ENCODE results near the gene PDE4D.
"Not testable (repeated sequence)": the region's sequence is repeated elsewhere in the genome, so short reads cannot be mapped to it uniquely, and the experiment has no call there.

PDE4D gene

GRCh38 chr5:59428391-59428790 lies 465.1 kb downstream of the PDE4D start:
- no peaks in the 10 kb centered on the region for H3K4me1 ChIP-seq (ENCODE audit: control insufficient read depth, insufficient read depth, low read length, unreplicated experiment)
- peaks cover 36% of the 10 kb centered on the region for H3K27me3 ChIP-seq (ENCODE audit: insufficient read depth, low read length)
- H3K27ac ChIP-seq (ENCODE audit: low read depth, low read length) = no peak overlapping the region
- no peak overlapping the region for H2AFZ ChIP-seq (ENCODE audit: low read length, unreplicated experiment)
- H3K79me2 ChIP-seq (ENCODE audit: control insufficient read depth, insufficient read depth, low read length, unreplicated experiment) = no peaks in the 10 kb centered on the region
- no peak overlapping the region for H3K4me3 ChIP-seq (ENCODE audit: low read depth, low read length)
- H3K36me3 ChIP-seq (ENCODE audit: insufficient read depth, low read length) = no peaks in the 10 kb centered on the region

GRCh38 chr5:59424515-59424914 lies 469.0 kb downstream of the PDE4D start:
- Histone ChIP-seq H3K27me3 (ENCODE audit: insufficient read depth, low read length) (peaks cover 8% of the 10 kb centered on the region), H3K79me2 (ENCODE audit: control insufficient read depth, insufficient read depth, low read length, unreplicated experiment) (no peaks in the 10 kb centered on the region), H3K4me3 (ENCODE audit: low read depth, low read length) (no peak overlapping the region), H2AFZ (ENCODE audit: low read length, unreplicated experiment) (no peak overlapping the region), H3K27ac (ENCODE audit: low read depth, low read length) (no peak overlapping the region), H3K36me3 (ENCODE audit: insufficient read depth, low read length) (no peaks in the 10 kb centered on the region), H3K4me1 (ENCODE audit: control insufficient read depth, insufficient read depth, low read length, unreplicated experiment) (no peaks in the 10 kb centered on the region)

DNA sequence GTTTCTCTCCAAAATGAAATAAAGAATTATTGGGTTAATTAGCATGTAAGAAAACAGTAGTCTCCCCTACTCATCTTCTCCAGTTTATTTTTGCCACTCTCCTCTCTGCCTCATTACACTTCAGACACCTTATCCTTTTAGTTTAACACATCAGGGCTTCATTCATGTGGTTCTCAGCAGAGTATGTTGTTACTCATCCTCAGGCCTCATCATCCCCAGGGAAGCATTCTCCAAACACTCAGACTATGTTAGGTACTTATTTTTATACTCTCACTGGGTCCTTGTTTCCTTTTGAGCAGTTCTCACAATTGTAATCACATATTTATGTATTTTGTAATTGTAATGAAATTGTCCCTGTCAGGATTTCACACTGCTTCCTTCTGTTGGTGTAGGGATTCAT lies 470.5 kb downstream of the PDE4D start:
- no peaks in the 10 kb centered on the region for H3K79me2 ChIP-seq (ENCODE audit: control insufficient read depth, insufficient read depth, low read length, unreplicated experiment)
- H2AFZ ChIP-seq (ENCODE audit: low read length, unreplicated experiment) = no peak overlapping the region
- H3K27ac ChIP-seq (ENCODE audit: low read depth, low read length) = no peak overlapping the region
- H3K36me3 ChIP-seq (ENCODE audit: insufficient read depth, low read length) = no peaks in the 10 kb centered on the region
- H3K4me1 ChIP-seq (ENCODE audit: control insufficient read depth, insufficient read depth, low read length, unreplicated experiment) = no peaks in the 10 kb centered on the region
- H3K4me3 ChIP-seq (ENCODE audit: low read depth, low read length) = no peak overlapping the region
- no peaks in the 10 kb centered on the region for H3K27me3 ChIP-seq (ENCODE audit: insufficient read depth, low read length)

DNA sequence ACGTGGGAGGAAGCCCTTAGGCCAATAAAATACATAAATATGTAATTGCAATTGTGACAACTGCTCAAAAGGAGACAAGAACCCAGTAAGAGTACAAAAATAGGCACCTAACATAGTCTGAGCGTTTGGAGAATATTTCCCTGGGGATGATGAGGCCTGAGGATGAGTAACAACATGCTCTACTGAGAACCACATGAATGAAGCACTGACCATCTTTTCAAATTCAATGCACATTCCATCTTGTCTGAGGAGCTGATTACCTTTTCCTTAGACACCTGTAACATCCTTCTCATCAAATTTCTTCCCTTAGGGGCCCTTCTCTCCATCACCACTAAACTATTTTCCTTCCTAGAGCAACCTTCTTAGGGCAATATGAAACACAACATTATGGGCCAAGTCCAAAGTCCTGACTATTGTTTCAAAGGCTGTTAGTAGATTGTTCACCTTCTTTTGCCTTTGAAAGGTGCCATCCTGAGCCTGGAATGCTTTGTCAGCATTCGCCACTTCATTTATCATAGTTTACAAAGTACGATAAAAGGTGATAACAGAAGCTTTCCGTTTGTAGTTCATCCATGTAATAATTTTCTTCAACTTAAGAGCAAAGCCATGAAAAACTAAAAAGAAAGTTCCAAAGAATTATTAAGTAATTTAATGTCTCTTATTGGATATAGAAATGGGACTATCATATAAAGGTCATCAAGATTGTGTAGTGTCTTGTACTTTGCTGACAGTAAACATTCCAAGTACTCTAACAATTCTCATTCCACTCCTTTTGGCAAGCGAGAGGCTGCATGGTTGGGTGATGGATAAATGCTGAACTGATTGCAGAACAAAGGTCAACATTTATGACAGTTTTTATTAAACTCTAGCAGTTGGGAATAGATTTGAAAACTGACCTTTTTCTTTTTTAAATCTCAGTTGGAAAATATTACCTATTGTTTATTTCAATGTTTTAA lies 471.3 kb downstream of the PDE4D start:
- Histone ChIP-seq H3K4me1 (ENCODE audit: control insufficient read depth, insufficient read depth, low read length, unreplicated experiment) (no peaks in the 10 kb centered on the region), H3K79me2 (ENCODE audit: control insufficient read depth, insufficient read depth, low read length, unreplicated experiment) (no peaks in the 10 kb centered on the region), H3K27ac (ENCODE audit: low read depth, low read length) (no peak overlapping the region), H3K4me3 (ENCODE audit: low read depth, low read length) (no peak overlapping the region), H3K27me3 (ENCODE audit: insufficient read depth, low read length) (no peaks in the 10 kb centered on the region), H3K36me3 (ENCODE audit: insufficient read depth, low read length) (no peaks in the 10 kb centered on the region), H2AFZ (ENCODE audit: low read length, unreplicated experiment) (no peak overlapping the region)

DNA sequence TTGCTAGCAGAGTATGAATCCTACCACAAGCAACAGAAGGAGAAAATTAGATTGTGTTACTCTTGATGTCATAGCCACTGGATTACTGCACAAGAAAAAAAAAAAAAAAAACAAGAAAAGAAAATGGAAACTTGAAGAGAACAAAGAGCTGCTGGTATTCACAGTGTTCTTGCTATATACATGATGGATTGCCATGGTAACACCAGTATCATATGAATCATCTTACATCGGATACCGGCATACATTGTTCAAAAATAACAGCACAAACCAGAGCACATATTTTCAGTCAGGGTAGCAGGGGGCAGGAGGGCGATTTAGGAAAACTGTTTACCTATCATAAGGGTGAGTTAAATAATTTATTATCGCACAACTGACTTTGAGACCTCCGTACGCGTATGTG lies 472.9 kb downstream of the PDE4D start:
- Histone ChIP-seq H3K36me3 (ENCODE audit: insufficient read depth, low read length) (no peaks in the 10 kb centered on the region), H3K4me3 (ENCODE audit: low read depth, low read length) (no peak overlapping the region), H3K79me2 (ENCODE audit: control insufficient read depth, insufficient read depth, low read length, unreplicated experiment) (no peaks in the 10 kb centered on the region), H3K27ac (ENCODE audit: low read depth, low read length) (no peak overlapping the region), H3K27me3 (ENCODE audit: insufficient read depth, low read length) (peaks cover 3% of the 10 kb centered on the region; the same call in 1 of the 2 replicates), H2AFZ (ENCODE audit: low read length, unreplicated experiment) (no peak overlapping the region), H3K4me1 (ENCODE audit: control insufficient read depth, insufficient read depth, low read length, unreplicated experiment) (no peaks in the 10 kb centered on the region)

DNA sequence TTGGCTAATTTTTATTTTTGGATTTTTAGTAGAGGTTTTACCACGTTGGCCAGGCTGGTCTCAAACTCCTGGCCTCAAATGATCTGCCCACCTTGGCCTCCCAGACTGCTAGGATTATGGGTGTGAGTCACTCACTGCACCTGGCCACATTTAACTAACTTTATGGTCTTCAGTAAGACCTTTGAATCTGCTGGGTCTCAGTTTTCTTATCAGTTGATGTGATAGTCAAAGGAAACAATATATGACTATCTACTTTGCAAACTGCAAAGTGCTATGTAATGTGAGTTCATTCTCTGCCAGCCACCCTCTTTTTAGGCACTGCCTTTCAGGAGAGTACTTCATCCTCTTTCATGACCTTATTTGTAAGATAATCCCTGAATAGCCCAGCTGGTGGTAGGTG lies 474.7 kb downstream of the PDE4D start:
- H3K27ac ChIP-seq (ENCODE audit: low read depth, low read length) = no peak overlapping the region
- no peaks in the 10 kb centered on the region for H3K4me1 ChIP-seq (ENCODE audit: control insufficient read depth, insufficient read depth, low read length, unreplicated experiment)
- no peaks in the 10 kb centered on the region for H3K36me3 ChIP-seq (ENCODE audit: insufficient read depth, low read length)
- H3K4me3 ChIP-seq (ENCODE audit: low read depth, low read length) = no peak overlapping the region
- peaks cover 11% of the 10 kb centered on the region; the same call in 1 of the 2 replicates for H3K27me3 ChIP-seq (ENCODE audit: insufficient read depth, low read length)
- H3K79me2 ChIP-seq (ENCODE audit: control insufficient read depth, insufficient read depth, low read length, unreplicated experiment) = no peaks in the 10 kb centered on the region
- H2AFZ ChIP-seq (ENCODE audit: low read length, unreplicated experiment) = no peak overlapping the region

DNA sequence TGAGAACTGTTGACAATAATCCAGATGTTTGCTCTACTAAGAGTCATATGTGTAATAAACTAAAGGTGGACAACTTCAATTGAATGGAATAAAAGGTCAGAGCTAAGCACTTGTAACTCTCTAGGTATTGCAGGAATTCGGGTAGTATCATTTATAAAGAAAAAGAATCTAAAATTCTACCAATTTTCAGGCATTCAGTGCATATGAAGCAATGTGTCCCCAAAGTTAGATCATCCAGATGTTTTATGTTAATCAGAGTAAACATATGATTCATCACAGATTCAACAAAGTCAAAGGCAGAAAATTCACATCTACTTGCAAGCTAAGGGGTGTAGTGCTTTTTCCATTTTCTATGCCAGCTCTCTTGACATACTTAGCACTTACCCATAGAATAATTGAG lies 477.1 kb downstream of the PDE4D start:
- Histone ChIP-seq H3K79me2 (ENCODE audit: control insufficient read depth, insufficient read depth, low read length, unreplicated experiment) (no peaks in the 10 kb centered on the region), H3K27ac (ENCODE audit: low read depth, low read length) (no peak overlapping the region), H3K4me1 (ENCODE audit: control insufficient read depth, insufficient read depth, low read length, unreplicated experiment) (no peaks in the 10 kb centered on the region), H2AFZ (ENCODE audit: low read length, unreplicated experiment) (no peak overlapping the region), H3K36me3 (ENCODE audit: insufficient read depth, low read length) (no peaks in the 10 kb centered on the region), H3K27me3 (ENCODE audit: insufficient read depth, low read length) (peaks cover 27% of the 10 kb centered on the region; the same call in 1 of the 2 replicates), H3K4me3 (ENCODE audit: low read depth, low read length) (no peak overlapping the region)

GRCh38 chr5:59416026-59416425 lies 477.5 kb downstream of the PDE4D start:
- no peaks in the 10 kb centered on the region for H3K79me2 ChIP-seq (ENCODE audit: control insufficient read depth, insufficient read depth, low read length, unreplicated experiment)
- peaks cover 31% of the 10 kb centered on the region; the same call in 1 of the 2 replicates for H3K27me3 ChIP-seq (ENCODE audit: insufficient read depth, low read length)
- H2AFZ ChIP-seq (ENCODE audit: low read length, unreplicated experiment) = no peak overlapping the region
- no peaks in the 10 kb centered on the region for H3K4me1 ChIP-seq (ENCODE audit: control insufficient read depth, insufficient read depth, low read length, unreplicated experiment)
- H3K36me3 ChIP-seq (ENCODE audit: insufficient read depth, low read length) = no peaks in the 10 kb centered on the region
- no peak overlapping the region for H3K4me3 ChIP-seq (ENCODE audit: low read depth, low read length)
- no peak overlapping the region for H3K27ac ChIP-seq (ENCODE audit: low read depth, low read length)

GRCh38 chr5:59412428-59412827 lies 481.1 kb downstream of the PDE4D start:
- Histone ChIP-seq H3K4me1 (ENCODE audit: control insufficient read depth, insufficient read depth, low read length, unreplicated experiment) (no peaks in the 10 kb centered on the region), H2AFZ (ENCODE audit: low read length, unreplicated experiment) (no peak overlapping the region), H3K27ac (ENCODE audit: low read depth, low read length) (no peak overlapping the region), H3K4me3 (ENCODE audit: low read depth, low read length) (no peak overlapping the region), H3K79me2 (ENCODE audit: control insufficient read depth, insufficient read depth, low read length, unreplicated experiment) (no peaks in the 10 kb centered on the region), H3K36me3 (ENCODE audit: insufficient read depth, low read length) (no peaks in the 10 kb centered on the region), H3K27me3 (ENCODE audit: insufficient read depth, low read length) (peaks cover 33% of the 10 kb centered on the region; the same call in 1 of the 2 replicates)

- not testable (repeated sequence) for H3K36me3 ChIP-seq (ENCODE audit: insufficient read depth, low read length); H3K27ac ChIP-seq (ENCODE audit: low read depth, low read length)
- H3K27me3 ChIP-seq (ENCODE audit: insufficient read depth, low read length) = peaks cover 26% of the 10 kb centered on the region; the same call in 1 of the 2 replicates
Measured at GRCh38 chr5:59408997-59409396, 484.5 kb downstream of the PDE4D start.

DNA sequence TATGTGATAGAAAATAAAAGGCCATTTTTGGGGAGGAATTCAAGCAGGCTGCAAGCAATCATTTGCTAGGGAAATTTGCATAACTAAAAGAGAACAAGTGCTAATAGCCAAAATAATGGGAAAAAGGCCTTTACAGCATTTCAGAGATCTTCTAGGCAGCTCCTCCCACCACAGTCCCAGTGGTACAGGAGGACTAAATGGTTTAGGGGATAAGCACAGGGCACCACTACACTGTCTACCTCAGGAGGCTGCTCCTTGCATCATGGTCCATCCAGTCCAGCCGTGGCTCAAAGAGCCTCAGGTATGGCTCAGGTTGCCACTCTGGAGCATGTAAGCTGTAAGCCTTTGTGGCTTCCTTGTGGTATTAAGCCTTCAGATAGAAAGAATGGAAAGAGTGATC lies 485.6 kb downstream of the PDE4D start:
- Histone ChIP-seq H3K79me2 (ENCODE audit: control insufficient read depth, insufficient read depth, low read length, unreplicated experiment) (no peaks in the 10 kb centered on the region), H2AFZ (ENCODE audit: low read length, unreplicated experiment) (no peak overlapping the region), H3K4me1 (ENCODE audit: control insufficient read depth, insufficient read depth, low read length, unreplicated experiment) (no peaks in the 10 kb centered on the region)

More at GRCh38 chr5:59408997-59409396, 484.5 kb downstream of the PDE4D start:
- not testable (repeated sequence) for H3K4me3 ChIP-seq (ENCODE audit: low read depth, low read length); H3K4me1 ChIP-seq (ENCODE audit: control insufficient read depth, insufficient read depth, low read length, unreplicated experiment); H2AFZ ChIP-seq (ENCODE audit: low read length, unreplicated experiment); H3K79me2 ChIP-seq (ENCODE audit: control insufficient read depth, insufficient read depth, low read length, unreplicated experiment)

More for the DNA sequence above, 485.6 kb downstream of the PDE4D start:
- H3K27me3 ChIP-seq (ENCODE audit: insufficient read depth, low read length) = peaks cover 35% of the 10 kb centered on the region
- no peak overlapping the region for H3K4me3 ChIP-seq (ENCODE audit: low read depth, low read length)
- no peaks in the 10 kb centered on the region for H3K36me3 ChIP-seq (ENCODE audit: insufficient read depth, low read length)
- H3K27ac ChIP-seq (ENCODE audit: low read depth, low read length) = no peak overlapping the region
